ENCODE measurements around the gene RAB5B. TPM values are rescaled to one million over a fixed set of nuclear protein-coding genes. Genes with fewer than 3 reads are reported as not detected.

RAB5B gene, protein sequence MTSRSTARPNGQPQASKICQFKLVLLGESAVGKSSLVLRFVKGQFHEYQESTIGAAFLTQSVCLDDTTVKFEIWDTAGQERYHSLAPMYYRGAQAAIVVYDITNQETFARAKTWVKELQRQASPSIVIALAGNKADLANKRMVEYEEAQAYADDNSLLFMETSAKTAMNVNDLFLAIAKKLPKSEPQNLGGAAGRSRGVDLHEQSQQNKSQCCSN
- total RNA-seq = 39.7 TPM
- polyA plus RNA-seq = 63.1 TPM
- long read RNA-seq, donor 1, full-length matches to known transcripts = 3 of 3 reads
- long read RNA-seq, donor 1, partial matches to known transcripts = 0 of 3 reads
- long read RNA-seq, donor 1, other reads (novel, unspliced or antisense) = 0 of 3 reads
- long read RNA-seq, donor 2 = 0 reads
- long read RNA-seq, donor 3, full-length matches to known transcripts = 32 of 89 reads
- long read RNA-seq, donor 3, partial matches to known transcripts = 57 of 89 reads
- long read RNA-seq, donor 3, other reads (novel, unspliced or antisense) = 0 of 89 reads
- long read RNA-seq, donor 4, full-length matches to known transcripts = 14 of 34 reads
- long read RNA-seq, donor 4, partial matches to known transcripts = 20 of 34 reads
- long read RNA-seq, donor 4, other reads (novel, unspliced or antisense) = 0 of 34 reads
- long read RNA-seq, donor 5, full-length matches to known transcripts = 37 of 109 reads
- long read RNA-seq, donor 5, partial matches to known transcripts = 72 of 109 reads
- long read RNA-seq, donor 5, other reads (novel, unspliced or antisense) = 0 of 109 reads
- long read RNA-seq, donor 6, full-length matches to known transcripts = 25 of 58 reads
- long read RNA-seq, donor 6, partial matches to known transcripts = 33 of 58 reads
- long read RNA-seq, donor 6, other reads (novel, unspliced or antisense) = 0 of 58 reads
- long read RNA-seq, donor 7, full-length matches to known transcripts = 32 of 73 reads
- long read RNA-seq, donor 7, partial matches to known transcripts = 41 of 73 reads
- long read RNA-seq, donor 7, other reads (novel, unspliced or antisense) = 0 of 73 reads
- long read RNA-seq, donor 8, full-length matches to known transcripts = 12 of 35 reads
- long read RNA-seq, donor 8, partial matches to known transcripts = 23 of 35 reads
- long read RNA-seq, donor 8, other reads (novel, unspliced or antisense) = 0 of 35 reads
- long read RNA-seq, donor 9, full-length matches to known transcripts = 13 of 81 reads
- long read RNA-seq, donor 9, partial matches to known transcripts = 68 of 81 reads
- long read RNA-seq, donor 9, other reads (novel, unspliced or antisense) = 0 of 81 reads
- long read RNA-seq, donor 10, full-length matches to known transcripts = 31 of 122 reads
- long read RNA-seq, donor 10, partial matches to known transcripts = 91 of 122 reads
- long read RNA-seq, donor 10, other reads (novel, unspliced or antisense) = 0 of 122 reads

DNA sequence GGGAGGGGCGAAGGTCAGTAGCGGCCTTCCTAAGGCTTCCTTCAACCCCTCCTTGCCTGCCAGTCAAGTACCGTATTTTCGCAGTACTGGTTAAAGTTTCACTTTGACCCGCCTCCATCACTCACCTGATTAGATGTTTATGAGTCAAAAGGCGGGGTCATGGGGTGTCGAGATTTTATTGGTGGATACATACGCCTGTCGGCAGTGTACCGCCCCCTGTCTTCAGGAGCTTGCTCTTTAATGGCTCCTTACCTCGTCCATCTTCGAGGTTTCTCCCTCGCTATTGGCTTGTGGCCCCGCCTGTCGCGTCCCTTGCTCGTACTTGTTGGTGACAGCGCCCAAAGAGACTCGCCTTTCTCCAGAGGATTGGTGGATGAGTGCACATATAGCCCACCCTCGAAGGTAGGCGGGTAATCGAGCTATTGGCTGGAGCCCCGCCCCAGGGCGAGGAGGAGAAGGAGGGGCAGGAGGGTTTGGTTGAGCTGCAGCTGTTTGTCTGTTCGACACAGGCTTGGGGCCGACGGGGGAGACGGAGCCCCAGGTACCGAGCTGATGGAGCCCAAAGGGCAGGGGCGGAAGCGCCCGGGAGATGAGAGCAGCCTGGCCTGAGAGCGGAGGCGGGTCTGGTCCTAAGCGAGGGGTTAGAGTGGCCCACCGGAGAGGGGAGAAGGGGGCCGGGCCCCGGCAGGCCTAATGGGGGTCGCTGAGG is at the start of gene RAB5B:
TSS of gene RAB5B (plus strand) at position 480 of the 709 bp plus-strand sequence. CDS start 12,883 bp downstream, outside the sequence.
- Histone ChIP-seq H3K4me1 (ENCODE audit: control insufficient read depth in 2 of 2, insufficient read depth in 2 of 2, low read length in 2 of 2) (peaks cover 15 to 20% of the 10 kb centered on the region in 2 donors), H3K9me3 (ENCODE audit: control insufficient read depth in 2 of 2, insufficient read depth in 1 of 2, low read length in 1 of 2) (no peaks in the 10 kb centered on the region), H3K27ac (ENCODE audit: low read depth in 1 of 2, low read length in 1 of 2) (peak within 1 kb of the TSS; percentile 88 to 90), H3K27me3 (ENCODE audit: control insufficient read depth in 2 of 2, insufficient read depth in 1 of 2, low read length in 1 of 2) (no peaks in the 10 kb centered on the region), H3K4me3 (ENCODE audit: low read length in 2 of 2) (peak within 1 kb of the TSS; percentile 73 to 94), H3K36me3 (ENCODE audit: control insufficient read depth in 2 of 2, insufficient read depth in 2 of 2, low read length in 1 of 2) (peaks cover 9 to 33% of the 10 kb centered on the region in 2 donors)
- WGBS = under 1% methylated on average over 39 of the region's 39 CpGs
- DNase-seq (ENCODE audit: low read depth in 6 of 9, low spot score in 9 of 9) = peak; percentile 94 to 100 (median 99)

DNA sequence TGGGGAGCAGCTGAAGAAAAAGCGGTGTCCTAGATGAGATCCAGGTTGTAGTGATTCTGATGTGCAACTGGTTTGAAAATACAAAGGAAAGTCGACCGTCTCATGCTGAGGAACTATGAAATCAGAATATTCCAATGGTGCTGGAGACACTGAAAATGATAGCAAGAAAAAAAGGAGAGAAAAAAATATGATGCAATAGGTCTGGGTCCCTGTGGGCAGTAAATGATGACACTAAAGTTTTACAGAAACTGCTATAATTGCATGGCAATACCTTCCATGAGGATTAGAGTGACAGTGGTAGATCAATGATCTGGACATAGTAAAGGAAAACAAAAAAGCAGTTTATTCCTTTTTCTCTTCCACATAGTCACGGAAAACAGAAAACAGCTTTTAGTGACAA is 48.5 kb upstream of the RAB5B start:
- WGBS = 97% methylated on average over 4 of the region's 4 CpGs
- DNase-seq (ENCODE audit: low read depth in 6 of 9, low spot score in 9 of 9) = no peak
- Histone ChIP-seq H3K4me3 (ENCODE audit: low read length in 2 of 2) (peak overlapping the region in 1 of 2 donors; percentile 92), H3K36me3 (ENCODE audit: control insufficient read depth in 2 of 2, insufficient read depth in 2 of 2, low read length in 1 of 2) (peaks cover 4 to 22% of the 10 kb centered on the region in 2 donors), H3K9me3 (ENCODE audit: control insufficient read depth in 2 of 2, insufficient read depth in 1 of 2, low read length in 1 of 2) (no peaks in the 10 kb centered on the region), H3K27ac (ENCODE audit: low read depth in 1 of 2, low read length in 1 of 2) (peak overlapping the region in 1 of 2 donors; percentile 99), H3K4me1 (ENCODE audit: control insufficient read depth in 2 of 2, insufficient read depth in 2 of 2, low read length in 2 of 2) (peaks cover 6 to 33% of the 10 kb centered on the region in 2 donors), H3K27me3 (ENCODE audit: control insufficient read depth in 2 of 2, insufficient read depth in 1 of 2, low read length in 1 of 2) (no peaks in the 10 kb centered on the region)

DNA sequence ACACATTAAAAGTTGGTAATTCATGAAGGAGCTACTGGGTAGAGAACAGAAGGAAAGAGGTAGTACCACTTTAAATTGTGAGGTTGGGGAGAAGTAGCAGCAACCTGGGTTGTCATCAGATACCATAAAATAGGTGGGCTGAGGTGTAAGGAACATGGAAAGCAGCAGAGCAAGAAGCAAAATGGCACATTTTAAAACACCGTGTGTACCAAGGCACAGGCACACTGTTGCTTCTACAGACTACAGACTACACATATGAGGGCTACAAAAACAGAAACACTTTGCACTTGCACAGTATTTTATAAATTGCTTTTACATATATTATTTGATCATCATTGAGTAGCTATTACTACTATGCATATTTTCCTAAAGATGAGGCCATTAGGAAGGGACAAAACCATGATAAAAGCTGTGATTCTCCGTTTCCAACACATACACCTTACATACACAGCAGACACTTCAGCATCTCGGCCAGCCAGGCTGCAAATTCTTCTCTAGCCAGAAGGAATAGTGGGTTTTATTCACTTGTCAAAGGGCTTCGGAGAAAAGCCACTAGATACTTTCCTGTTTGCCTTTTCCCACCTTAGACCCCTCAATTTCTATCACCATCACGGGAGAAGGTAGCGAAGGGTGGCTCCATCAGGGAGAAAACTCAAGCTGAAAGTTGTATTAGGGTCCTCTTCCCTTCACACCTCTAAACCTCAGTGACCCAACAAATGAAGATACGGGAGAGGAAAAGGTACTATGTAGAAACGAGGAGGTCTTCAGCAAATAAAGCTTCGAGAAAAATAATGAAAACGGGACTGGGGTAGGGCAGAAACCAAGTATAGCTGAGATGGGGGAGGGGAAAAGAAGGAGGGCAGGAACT is 47.8 kb upstream of the RAB5B start:
- no peaks in the 10 kb centered on the region for H3K27me3 ChIP-seq (ENCODE audit: control insufficient read depth in 2 of 2, insufficient read depth in 1 of 2, low read length in 1 of 2)
- H3K36me3 ChIP-seq (ENCODE audit: control insufficient read depth in 2 of 2, insufficient read depth in 2 of 2, low read length in 1 of 2) = peaks cover 4 to 22% of the 10 kb centered on the region in 2 donors
- H3K4me3 ChIP-seq (ENCODE audit: low read length in 2 of 2) = peak overlapping the region; percentile 70 to 92
- H3K27ac ChIP-seq (ENCODE audit: low read depth in 1 of 2, low read length in 1 of 2) = peak overlapping the region; percentile 99 to 100
- DNase-seq (ENCODE audit: low read depth in 6 of 9, low spot score in 9 of 9) = peak in 3 of 9 donors; percentile 26 to 51 (median 26)
- WGBS = 21% methylated on average over 10 of the region's 10 CpGs
- H3K4me1 ChIP-seq (ENCODE audit: control insufficient read depth in 2 of 2, insufficient read depth in 2 of 2, low read length in 2 of 2) = peaks cover 6 to 38% of the 10 kb centered on the region in 2 donors
- H3K9me3 ChIP-seq (ENCODE audit: control insufficient read depth in 2 of 2, insufficient read depth in 1 of 2, low read length in 1 of 2) = no peaks in the 10 kb centered on the region

DNA sequence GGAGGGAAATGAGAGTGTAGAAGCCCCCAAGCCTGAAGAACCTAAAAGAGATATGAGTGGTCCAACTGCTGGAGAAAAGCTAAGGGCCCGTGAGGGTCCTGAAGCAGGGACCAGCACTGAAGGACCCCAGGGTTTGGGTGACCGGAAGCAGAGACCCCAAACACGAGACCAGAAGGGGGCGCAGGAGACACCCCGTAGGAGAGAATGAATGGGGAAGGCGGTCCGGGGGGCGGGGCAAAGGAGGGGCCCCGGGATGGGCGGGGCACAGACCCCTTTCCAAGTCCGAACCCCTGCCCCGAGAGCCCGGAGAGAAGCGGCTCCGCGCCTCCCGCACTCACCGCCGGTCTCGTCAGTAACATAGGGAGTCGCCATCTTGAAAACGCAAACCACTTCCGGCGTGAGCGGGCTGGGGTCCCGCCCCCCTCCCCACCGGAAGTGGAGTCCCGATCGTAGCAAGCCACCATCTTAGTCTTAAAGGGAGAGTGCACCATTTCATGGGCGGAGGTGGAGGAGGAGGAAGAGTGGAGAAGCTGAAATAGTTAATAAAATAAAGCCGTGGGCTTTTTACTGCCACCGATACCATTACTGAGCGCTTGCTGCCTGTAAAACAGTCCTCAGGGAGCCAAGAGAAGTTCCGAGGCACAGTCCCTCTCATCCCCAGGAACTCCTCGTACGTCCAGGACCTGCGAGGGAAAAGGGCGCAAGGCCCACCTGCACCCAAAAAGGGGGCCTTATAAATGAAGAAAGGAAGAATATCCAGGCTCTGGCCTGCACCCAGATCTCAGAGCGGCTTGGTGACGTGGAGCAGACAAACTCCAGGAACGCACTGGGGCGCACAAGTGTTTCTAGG is 46.9 kb upstream of the RAB5B start:
- Histone ChIP-seq H3K4me3 (ENCODE audit: low read length in 2 of 2) (peak overlapping the region; percentile 70 to 92), H3K9me3 (ENCODE audit: control insufficient read depth in 2 of 2, insufficient read depth in 1 of 2, low read length in 1 of 2) (no peaks in the 10 kb centered on the region), H3K4me1 (ENCODE audit: control insufficient read depth in 2 of 2, insufficient read depth in 2 of 2, low read length in 2 of 2) (peaks cover 6 to 38% of the 10 kb centered on the region in 2 donors), H3K36me3 (ENCODE audit: control insufficient read depth in 2 of 2, insufficient read depth in 2 of 2, low read length in 1 of 2) (peaks cover 4 to 21% of the 10 kb centered on the region in 2 donors), H3K27me3 (ENCODE audit: control insufficient read depth in 2 of 2, insufficient read depth in 1 of 2, low read length in 1 of 2) (no peaks in the 10 kb centered on the region), H3K27ac (ENCODE audit: low read depth in 1 of 2, low read length in 1 of 2) (peak overlapping the region; percentile 99 to 100)
- DNase-seq (ENCODE audit: low read depth in 6 of 9, low spot score in 9 of 9) = peak; percentile 90 to 98 (median 93)
- under 1% methylated on average over 42 of the region's 42 CpGs for WGBS

DNA sequence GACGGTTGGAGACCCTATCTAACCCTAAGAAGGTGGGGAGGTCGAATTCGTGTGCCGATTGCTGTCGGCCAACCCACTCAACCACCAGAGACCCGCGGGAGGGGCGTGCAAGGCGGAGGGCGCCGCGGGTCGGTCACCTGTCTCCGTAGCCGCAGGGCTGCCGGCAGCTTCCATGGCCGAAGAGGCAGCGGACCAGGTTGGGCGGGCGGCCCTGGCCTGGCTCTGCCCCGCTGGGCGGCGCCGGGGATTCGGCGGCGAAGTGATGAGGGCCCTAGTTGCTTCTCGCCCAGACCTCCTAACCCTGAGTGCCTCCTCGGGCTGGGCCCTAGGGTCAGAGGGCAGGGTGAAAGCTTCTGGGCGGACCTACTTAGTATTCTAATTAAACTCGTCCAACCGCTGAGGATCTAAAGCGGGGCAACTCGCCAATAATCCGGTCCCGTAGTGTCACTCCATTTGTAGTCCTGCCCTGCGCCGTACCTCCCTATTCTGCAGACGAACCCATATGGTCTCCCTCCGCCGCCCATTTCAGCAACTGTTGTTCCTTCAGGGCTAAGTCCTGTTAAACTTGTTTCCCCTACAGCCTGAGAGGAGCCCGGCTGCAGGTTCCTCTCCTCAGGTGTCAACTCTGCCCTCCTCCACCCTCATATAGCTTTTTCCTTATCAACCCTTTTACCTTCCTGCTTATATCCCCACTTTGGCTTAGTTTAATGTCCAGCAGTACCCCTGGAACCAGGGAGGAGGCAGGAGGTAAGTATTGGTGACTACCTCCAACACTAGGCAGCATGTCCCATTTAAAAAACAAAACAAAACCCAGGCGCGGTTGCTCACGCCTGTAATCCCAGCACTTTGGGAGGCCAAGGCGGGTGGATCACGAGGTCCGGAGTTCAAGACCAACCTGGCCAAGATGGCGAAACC is 46.0 kb upstream of the RAB5B start, which contains the start of gene PYM1:
TSS of gene PYM1 (minus strand) at position 307 of the 915 bp plus-strand sequence. CDS start at position 174, 133 bp downstream.
- Histone ChIP-seq H3K4me1 (ENCODE audit: control insufficient read depth in 2 of 2, insufficient read depth in 2 of 2, low read length in 2 of 2) (peaks cover 6 to 40% of the 10 kb centered on the region in 2 donors), H3K27ac (ENCODE audit: low read depth in 1 of 2, low read length in 1 of 2) (peak within 1 kb of the TSS; percentile 99 to 100), H3K27me3 (ENCODE audit: control insufficient read depth in 2 of 2, insufficient read depth in 1 of 2, low read length in 1 of 2) (no peaks in the 10 kb centered on the region), H3K9me3 (ENCODE audit: control insufficient read depth in 2 of 2, insufficient read depth in 1 of 2, low read length in 1 of 2) (no peaks in the 10 kb centered on the region), H3K36me3 (ENCODE audit: control insufficient read depth in 2 of 2, insufficient read depth in 2 of 2, low read length in 1 of 2) (peaks cover 0 to 17% of the 10 kb centered on the region in 2 donors), H3K4me3 (ENCODE audit: low read length in 2 of 2) (peak within 1 kb of the TSS; percentile 70 to 92)
- 9% methylated on average over 49 of the region's 49 CpGs for WGBS
- peak in 5 of 9 donors; percentile 36 to 70 (median 43) for DNase-seq (ENCODE audit: low read depth in 6 of 9, low spot score in 9 of 9)

DNA sequence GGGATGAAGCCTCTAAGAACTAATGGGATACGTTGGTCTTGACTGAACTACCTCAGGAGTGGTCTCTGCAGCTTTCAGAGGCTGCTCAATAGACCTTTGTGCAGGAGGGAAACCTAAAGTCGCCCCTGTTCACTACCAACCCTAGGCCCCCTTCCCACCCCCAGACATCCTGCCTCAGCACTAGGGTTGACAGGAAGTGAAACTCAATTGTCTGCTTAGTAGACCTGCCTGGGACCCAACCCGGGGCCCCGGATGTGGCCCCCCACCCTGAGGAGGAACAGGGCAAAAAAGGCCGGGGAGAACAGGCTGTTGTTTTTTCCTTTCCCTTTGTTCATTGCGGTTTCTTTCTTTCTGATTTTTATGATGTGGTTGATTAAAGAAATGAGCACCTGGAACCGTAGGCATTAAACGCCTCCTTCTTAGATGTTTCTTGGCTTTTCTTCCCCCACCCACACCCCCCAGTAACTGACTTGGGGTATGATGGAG is 44.5 kb upstream of the RAB5B start:
- H3K27me3 ChIP-seq (ENCODE audit: control insufficient read depth in 2 of 2, insufficient read depth in 1 of 2, low read length in 1 of 2) = no peaks in the 10 kb centered on the region
- H3K27ac ChIP-seq (ENCODE audit: low read depth in 1 of 2, low read length in 1 of 2) = peak overlapping the region; percentile 93 to 99
- peak overlapping the region; percentile 70 to 92 for H3K4me3 ChIP-seq (ENCODE audit: low read length in 2 of 2)
- peaks cover 19 to 54% of the 10 kb centered on the region in 2 donors for H3K4me1 ChIP-seq (ENCODE audit: control insufficient read depth in 2 of 2, insufficient read depth in 2 of 2, low read length in 2 of 2)
- H3K9me3 ChIP-seq (ENCODE audit: control insufficient read depth in 2 of 2, insufficient read depth in 1 of 2, low read length in 1 of 2) = no peaks in the 10 kb centered on the region
- peak in 8 of 9 donors; percentile 92 to 99 (median 96) for DNase-seq (ENCODE audit: low read depth in 6 of 9, low spot score in 9 of 9)
- 6% methylated on average over 8 of the region's 8 CpGs for WGBS
- H3K36me3 ChIP-seq (ENCODE audit: control insufficient read depth in 2 of 2, insufficient read depth in 2 of 2, low read length in 1 of 2) = peaks cover 5 to 28% of the 10 kb centered on the region in 2 donors

Measured in thymus (tissue), 14 donors.